GM19468 (cell line): ENCODE results near the gene ZNF768.
"Not testable (repeated sequence)": the region's sequence is repeated elsewhere in the genome, so short reads cannot be mapped to it uniquely, and the experiment has no call there.

Experiments
- ATAC-seq: cut with Tn5 transposase; IDR thresholded peaks from one replicate; pipeline ENCODE4 v1.9.1; 2021; ENCODE audit warnings: mild to moderate bottlenecking, moderate library complexity, moderate number of reproducible peaks; ENCODE audit not compliant: unreplicated experiment; ENCODE audit errors: extremely low read depth

Gene ZNF768

DNA sequence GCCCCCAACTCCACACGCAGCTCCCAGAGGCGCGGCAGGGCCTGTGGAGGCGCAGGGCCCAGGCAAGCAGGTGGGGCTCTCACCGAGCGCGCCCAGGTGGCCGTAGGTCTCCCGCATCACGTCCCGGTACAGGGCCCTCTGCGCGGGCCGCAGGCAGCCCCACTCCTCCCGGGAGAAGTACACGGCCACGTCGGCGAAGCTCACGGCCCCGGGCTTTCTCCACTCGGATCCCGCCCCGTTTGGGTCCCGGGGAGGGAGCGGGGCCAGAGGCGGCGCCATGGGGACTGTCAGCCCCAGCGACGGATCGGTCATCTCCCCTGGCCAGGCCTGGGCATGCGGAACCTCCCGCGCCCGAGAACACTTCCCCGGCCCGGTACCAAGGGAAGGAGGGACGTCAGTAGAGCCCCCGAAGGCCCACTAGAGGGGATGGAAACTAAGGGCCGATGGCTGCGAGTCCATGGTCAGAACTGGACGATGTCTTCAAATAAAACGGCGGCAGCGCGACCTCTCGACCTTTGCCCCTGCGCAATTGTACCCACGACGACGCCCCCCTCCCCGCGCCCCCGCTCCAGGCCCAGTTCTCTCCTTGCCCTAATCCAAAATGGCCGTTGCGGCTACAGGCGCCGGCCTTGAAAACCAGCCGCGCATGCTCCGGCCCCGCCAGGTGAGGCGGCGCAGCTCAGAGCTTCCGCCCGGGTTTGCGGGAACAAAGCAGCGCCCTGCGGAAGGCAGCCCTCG is 8.2 kb upstream of the ZNF768 start, which contains the start of gene ZNF747:
Gene ZNF747 (minus strand): TSS at position 491 of the 738 bp plus-strand sequence. CDS start 179 bp downstream, at position 312.
- ATAC-seq, result peak; percentile 15

DNA sequence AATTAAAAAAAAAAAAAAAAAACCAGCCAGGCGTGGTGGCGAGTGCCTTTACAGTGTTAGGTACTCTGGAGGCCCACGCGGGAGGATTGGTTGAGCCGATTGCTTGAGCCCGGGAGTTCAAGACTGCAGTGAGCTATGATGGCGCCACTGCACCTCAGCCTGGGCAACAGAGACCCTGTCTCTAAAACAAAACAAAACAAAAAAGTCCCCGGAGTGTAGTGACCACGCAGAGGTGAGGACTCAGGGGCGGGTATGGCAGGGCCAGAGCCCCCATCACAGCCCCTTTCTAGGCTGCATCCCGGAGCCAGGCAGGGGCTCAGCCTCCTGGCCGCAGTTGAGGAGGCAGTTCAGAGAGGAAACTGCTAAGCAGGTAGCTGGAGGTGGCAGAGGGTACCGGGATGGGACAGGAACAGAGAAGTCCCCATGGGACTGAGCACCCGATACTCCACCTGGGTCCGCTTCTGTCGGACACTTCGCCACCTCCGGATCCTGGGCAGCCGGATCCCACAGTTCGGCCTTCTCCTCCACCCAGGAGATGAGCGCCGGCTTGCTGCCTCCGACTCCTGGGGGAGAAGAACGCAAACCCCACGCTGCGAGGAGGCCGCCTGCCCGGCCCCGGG is 7.5 kb upstream of the ZNF768 start:
- ATAC-seq, result peak; percentile 11

DNA sequence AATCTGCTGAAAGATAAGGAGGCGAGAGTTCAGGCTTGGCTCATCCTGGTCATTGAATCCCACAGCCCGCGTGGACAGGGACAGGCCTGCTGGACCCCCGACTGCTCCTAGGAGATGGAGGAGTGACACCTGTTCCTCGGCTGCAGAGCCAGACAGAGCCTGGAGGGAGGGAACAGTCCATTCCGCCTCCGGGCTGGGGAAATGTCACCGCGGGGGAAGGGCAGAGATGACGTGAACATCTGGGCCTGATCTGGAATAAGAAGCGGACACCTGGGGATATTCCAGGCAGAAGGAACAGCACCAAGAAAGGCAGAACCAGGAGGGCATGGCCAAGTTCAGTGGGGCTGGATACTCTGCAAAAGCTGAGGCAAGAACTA is 6.8 kb upstream of the ZNF768 start:
- ATAC-seq, result no peak

DNA sequence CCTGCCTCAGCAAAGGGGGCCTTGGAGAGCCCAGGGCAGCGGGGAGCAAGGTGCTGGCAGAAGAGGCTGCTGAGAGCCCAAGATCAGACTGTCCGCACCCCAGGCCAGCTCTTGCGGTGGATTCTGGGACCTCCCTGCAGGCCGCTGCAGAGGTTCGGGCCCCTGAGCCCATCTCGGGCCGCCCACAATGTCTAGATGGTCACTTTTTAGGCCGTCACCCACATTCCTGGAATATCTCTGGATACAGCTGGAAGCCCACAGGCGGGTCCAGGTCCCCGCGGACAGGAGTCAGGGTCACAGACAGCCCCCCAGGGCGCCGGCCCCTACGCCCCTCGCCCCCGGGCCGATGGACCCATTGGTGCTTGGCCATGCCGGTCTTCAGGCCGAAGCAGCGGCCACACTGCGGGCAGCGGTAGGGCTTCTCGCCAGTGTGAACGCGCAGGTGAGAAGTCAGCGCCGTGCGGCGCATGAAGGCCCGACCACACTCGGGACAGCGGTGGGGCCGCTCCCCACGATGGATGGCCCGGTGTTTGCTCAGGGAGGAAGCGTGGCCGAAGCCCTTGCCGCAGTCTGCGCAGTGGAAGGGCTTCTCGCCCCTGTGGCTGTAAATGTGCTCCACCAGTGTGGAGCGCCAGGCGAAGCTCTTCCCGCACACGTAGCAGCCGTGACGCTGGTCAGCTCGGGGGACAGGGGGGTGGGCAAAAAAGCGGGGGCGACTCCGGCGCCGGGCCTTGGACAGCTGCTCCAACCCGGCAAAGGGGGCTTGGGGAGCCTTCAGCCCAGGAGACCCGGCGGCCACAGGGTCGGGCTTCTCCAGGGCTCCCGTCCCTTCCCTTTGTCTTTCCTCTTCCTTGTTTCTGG is 6.1 kb upstream of the ZNF768 start:
- no peak for ATAC-seq

DNA sequence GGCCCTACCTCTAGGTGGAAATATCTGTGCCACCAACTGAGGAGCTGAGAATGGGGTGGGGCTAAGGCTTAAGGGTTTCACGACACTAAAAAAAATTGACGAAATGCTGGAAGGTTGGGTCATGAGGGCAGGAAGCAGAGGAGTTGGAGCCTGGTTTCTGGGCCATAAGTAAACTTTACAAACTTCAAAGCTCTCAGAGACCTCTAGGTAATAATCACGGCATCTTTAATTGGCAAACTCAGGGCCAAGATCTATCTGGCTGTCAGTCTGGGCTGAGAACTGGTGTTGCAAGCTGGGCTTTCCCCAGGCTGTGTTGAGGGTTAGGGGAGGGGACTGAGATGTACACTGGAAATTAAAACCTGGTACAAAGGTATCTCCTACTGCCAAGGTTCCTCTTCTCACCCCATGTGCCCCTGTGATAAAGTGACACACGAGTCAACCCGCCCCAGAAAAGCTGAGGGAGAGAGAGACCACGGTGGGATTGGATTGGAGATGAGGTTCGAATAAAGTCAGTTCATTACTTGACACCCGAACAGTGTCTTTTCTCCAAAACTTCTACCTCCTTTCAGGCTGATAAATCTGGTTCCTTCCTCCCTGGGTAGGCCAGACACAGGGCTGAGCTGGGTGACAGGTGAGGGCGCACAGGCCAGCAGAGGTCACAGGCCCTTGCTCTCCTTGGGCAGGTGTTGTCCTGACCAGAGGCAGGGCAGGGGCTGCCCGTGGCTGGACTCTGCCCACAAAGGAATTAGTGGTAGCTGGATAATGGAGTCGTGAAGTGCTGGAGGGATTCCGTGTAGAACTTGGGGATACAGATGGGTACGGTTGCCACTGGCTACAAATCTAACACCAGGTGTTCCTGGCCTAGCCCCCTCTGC is 4.0 kb upstream of the ZNF768 start:
- no peak for ATAC-seq

DNA sequence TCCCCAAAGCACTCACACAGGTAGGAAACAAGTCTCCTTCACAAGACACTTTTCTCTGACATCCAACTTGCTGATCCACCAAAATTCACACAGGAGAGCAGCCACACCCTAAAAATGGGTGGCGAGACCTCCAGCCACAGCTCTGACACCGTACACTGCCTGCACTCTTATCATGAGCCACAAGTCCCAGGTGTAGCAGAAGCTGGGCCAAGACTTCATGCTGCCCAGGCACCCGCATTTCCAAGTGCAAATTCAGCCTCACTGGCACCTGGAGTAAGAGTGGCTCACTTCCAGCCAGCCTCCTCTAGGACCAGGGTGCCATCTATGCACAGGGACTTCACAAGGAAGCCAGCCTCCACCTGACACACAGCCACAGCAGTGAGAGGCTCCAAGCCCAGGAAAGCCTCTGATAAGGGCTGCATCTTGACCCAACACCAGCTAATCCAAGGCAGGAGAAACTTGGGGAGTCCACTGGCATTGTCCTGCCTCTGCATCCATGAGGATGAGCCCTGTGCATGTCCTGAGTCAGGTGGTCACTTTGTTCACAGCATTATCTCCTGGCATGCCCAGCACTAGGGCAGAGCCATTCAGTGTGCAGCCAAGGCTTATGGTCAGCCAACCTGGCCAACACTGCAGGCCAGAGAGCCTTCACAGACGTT is 2.6 kb upstream of the ZNF768 start:
- no peak for ATAC-seq

DNA sequence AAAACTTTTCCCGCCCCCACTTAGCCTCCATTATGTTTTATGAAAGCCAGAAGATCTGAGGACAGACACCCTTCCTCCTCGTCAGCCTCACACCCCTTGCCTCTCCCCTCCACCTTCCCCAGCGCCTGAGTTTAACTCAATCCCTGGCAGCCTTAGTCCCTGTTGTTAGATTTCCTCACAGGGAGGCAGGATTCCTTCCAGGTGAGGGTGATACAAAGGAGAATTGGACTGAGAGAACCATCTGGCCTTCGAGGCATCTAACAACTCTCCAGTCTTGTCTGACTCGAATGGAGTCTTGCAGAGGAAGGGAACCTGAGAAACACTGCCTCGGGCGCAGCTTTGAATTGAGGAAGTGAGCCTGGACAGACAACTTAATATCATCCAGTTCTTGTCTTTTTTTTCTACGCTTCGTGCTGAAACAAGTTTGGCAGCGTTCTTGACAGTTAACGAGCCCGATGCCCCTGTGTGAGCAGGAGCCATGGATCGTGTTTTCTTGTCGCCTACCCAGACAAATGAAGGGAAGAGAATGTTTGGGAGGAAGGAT is 1.3 kb upstream of the ZNF768 start:
- no peak for ATAC-seq

DNA sequence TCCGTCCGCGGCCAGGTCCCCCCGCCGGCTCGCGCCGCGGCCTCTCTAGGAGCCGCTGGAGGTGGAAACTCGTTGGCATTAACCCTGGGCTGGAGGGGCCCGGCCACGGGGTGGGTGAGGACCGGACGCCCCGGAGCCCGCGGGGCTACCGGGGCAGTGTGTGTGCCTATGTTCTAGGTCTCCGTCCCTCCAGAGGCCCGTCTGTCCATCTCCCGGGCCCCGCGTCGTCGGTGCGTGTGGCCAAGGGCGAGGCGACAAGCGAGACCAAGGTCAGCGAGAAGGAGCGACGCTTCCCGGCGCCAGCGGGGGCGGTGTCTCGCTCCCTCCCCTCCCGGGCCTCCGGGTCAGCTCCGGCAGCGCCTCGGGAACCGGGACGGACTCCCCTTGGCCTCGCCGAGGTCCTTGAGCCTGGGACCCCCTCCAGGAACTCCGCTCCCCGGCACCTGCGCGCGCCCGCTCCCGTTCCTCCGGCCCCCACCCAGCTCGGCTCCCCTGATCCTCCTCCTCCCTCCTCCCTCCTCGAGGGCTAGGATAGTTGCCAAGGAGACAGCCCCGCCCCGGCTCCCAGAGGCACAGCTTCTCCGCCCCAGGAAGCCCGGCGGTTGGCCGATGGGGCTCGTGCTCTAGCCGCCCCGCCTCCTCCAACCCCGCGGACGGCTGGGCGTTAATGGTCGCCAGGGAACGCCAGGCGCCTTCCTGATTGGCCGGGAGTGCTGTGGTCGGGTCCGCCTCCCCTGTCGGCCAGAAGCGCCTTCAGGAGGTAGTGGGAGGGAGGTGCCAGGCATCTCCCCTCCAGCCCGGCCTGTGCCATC is 663 bp upstream of the ZNF768 start:
- ATAC-seq, result peak; percentile 82

DNA sequence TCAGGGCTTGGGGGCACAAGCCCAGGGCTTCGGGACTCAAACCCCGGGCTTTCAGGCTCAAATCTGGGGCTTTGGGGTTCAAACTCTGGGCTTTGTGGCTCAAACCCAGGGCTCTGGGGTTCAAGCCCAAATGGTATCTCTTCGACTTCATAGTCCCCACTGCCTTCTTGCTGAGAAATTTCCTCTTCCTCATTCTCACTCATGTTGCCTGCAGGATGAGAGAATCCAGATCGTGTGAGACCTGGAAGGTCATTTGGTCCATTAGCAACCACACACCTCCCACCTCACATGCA is 576 bp downstream of the ZNF768 start:
- ATAC-seq, result no peak

DNA sequence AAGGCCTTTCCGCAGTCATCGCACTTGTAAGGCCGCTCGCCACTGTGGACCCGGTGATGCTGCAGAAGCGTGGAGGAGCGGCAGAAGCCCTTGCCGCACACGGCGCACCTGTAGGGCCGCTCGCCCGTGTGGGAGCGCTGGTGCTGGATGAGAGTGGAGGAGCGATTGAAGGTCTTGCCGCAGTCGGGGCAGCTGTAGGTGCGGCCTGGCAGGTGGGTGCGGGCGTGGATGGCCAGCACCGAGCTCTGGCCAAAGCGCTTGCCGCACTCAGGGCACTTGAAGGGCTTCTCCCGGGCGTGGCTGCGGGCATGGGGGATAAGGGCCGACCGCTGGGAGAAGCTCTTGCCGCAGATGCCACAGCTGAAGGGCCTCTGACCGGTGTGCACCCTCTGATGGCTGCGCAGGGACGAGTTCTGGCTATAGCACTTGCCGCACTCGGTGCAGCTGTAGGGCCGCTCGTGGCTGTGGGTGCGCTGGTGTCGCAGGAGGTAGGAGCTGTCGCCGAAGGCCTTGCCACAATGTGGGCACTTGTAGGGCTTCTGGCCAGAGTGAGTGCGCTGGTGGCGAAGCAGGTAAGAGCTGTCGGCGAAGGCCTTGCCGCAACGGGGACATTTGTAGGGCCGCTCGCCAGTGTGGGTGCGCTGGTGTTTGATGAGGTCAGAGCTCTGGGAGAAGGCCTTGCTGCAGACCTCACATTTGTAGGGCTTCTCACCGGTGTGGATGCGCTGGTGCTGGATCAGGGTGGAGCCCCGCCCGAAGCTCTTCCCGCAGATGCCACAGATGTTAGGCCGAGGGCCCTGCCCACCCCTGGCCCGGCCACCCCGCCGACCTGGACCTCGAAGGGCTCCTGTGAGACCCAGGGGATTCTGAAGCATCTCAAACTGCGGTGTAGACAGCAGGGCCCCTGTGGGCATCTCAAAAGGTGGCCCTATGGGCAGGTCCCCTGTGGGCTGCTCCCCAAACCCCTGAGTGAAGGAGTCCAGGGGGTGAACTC is 1.5 kb downstream of the ZNF768 start:
- ATAC-seq, result no peak

DNA sequence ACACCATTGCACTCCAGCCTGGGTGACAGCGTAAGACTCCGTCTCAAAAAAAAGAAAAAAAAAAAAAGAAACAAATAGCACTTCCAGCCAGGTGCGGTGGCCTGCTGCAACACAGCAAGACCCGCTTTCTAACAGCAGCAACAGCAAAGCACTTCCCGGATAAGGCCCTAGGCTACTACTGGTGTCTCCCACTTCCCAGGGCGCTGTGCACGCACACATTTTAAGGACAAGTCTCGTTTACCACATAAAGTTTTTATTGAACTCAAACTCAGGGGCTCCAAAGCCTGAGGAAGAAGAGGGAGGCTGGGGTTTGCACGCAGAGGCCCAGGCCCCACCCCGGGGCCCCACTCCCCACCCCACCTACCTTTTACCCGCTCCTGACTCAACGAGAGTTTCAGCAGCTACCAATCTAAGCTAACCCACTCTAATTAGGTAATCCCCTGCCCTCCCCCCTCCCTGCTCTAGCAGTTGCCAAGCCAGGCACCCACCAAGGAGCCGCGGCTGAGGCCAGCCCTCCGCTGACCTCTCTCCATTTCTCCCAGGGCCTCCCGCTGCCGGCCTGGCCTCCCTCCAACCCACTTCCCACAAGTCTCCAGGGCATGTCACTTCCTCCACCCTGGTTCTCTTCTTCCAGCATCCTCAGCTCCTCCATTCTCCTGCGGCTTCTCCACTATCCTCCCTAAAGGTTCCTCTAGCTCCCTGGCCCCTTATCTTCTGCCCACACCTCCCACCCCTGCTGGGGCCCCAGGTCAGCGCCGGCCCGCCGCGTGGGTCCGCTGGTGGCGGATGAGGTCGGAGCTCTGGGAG is 2.4 kb downstream of the ZNF768 start:
- ATAC-seq, result no peak

DNA sequence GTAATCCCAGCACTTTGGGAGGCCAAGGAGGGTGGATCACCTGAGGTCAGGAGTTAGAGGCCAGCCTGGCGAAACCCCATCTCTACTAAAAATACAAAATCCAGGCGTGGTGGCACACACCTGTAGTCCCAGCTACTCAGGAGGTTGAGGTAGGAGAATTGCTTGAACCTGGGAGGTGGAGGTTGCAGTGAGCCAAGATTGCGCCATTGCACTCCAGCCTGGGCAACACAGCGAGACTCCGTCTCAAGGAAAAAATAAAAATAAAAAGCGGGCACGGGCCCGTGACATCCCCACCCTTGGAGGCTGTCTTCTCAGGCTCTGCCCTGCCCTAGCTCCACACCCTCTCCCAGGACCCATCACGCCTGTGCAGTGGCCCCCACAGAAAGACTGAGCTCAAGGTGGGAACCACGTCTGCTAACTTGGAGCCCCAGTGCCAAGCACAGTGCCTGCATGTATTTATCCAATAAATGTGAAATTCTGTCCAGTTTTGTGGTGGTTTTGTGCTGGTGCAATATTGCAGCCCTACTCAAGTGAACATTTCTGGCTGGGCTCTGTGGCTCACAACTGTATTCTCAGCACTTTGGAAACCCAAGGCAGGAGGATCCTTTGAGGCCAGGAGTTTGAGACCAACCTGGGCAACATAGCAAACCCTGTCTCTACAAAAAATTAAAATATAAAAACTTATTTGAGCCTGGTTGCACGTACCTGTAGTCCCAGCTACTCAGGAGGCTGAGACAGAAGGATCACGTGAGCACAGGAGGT is 3.5 kb downstream of the ZNF768 start:
- not testable (repeated sequence) for ATAC-seq

DNA sequence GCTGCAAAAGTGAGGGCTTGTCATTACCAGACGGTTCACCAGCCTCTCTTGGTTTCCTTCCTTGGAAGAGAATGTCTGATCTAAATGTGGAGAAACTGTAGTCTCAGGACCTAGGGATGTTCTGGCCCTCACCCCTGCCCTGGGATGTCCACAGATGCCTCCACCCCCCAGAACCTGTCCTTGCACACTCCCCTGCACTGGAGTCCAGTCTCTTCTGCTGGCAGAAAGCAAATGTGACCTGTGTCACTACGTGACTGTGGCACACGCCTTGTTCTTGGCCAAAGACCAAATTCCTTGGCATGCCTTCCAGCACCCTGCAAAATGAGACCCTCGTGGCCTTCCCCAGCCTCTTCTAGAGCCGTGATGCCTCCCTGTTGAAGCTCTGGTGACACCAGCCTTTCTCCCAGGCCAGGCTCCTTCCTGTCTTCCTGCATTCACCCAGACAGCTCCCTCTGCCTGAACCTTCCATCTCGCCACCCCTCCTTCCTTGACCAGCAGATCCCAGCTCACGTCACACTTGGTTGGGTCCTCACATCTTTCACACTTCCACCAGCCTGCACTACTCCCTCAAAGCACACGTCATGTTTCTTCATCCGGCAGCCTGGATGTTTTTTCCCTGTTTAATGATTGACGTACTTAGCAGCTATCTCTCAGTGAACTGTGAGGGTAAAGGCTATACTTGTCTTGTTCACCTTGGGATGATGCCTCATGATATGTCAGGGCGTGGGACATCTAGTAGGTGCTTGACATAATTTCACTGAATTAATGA is 4.3 kb downstream of the ZNF768 start:
- no peak for ATAC-seq

DNA sequence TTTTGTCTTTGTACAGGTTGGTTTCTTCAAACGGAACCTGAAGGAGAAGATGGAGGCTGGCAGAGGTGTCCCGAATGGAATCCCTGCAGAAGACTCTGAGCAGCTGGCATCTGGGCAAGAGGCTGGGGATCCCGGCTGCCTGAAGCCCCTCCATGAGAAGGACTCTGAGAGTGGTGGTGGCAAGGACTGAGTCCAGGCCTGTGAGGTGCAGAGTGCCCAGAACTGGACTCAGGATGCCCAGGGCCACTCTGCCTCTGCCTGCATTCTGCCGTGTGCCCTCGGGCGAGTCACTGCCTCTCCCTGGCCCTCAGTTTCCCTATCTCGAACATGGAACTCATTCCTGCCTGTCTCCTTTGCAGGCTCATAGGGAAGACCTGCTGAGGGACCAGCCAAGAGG is 4.9 kb downstream of the ZNF768 start:
- no peak for ATAC-seq
